IPS-18c (cell line): ENCODE results near the gene CARHSP1.
A peak's percentile ranks its signal among the peaks of the same experiment; 100 is the strongest.
"Not testable (repeated sequence)": the region's sequence is repeated elsewhere in the genome, so short reads cannot be mapped to it uniquely, and the experiment has no call there.

Experiments used
- H3K4me3 ChIP-seq: 2 replicates; pipeline ENCODE4 v1.7.0; 2013; ENCODE audit warnings: low read depth, mild to moderate bottlenecking, low read length, moderate library complexity; ENCODE audit not compliant: insufficient read depth
- H3K9me3 ChIP-seq: one replicate; pipeline ENCODE4 v1.6.1; 2013; ENCODE audit warnings: mild to moderate bottlenecking, low read length, moderate library complexity; ENCODE audit not compliant: control insufficient read depth, insufficient read depth

The CARHSP1 gene

DNA sequence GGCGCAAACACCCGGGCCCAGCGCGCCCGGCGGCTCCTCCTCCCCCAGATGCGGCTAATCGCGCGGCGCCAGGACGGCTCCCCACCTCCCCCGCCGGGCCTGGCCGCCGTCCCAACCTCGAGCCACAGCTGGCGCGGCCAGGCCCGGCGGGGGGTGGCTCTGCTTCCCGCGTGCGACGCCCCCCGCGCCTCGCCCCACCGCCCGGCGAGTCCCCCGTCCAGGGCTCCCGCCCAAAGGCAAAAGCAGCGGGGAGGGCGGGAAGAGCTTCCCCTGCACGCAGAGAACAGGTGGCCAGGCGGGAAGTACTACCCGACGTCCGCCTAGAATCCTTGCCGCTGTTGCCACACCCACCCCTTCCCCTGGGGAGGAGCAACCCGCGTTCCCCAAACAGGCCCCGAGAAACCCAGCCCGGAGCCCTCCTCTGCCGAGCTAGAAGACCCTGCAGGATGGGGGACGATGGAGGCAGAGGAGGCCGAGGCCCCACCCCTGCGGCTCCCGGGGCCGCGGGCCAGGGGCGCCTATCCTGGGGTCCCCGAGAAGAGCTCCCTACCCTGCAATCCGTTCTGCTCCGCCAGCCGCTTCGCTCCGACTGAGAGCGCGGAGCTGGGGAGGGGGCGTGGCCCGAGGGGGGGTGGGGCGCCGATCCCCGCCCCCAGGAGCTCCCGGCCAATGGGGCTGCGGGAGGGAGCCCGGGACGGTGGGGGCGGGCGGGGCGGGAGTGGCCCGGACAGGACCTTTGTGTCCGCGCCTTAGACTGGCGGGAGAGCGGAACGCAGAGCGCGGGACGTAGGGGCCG lies at the start of gene CARHSP1:
Gene CARHSP1 (minus strand): TSS at position 591 of the 796 bp plus-strand sequence. CDS start 9,678 bp downstream, outside the sequence.
- H3K4me3 ChIP-seq, result peak within 1 kb of the TSS; percentile 69
- H3K9me3 ChIP-seq, result no peaks in the 10 kb centered on the region

DNA sequence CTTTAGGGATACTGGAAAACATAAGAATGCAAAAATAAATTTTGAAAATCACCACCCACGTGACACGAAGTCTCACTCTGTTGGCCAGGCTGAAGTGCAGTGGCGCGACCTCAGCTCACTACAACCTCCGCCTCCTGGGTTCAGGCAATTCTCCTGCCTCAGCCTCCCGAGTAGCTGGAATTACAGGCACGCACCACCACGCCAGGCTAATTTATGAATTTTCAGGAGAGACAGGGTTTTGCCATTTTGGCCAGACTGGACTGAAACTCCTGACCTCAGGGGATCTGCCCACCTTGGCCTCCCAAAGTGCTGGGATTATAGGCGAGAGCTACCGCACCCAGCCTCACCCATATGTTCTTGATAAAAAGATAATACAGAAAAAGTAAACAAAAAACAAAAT lies 48.5 kb upstream of the CARHSP1 start:
- H3K4me3 ChIP-seq, H3K9me3 ChIP-seq: not testable (repeated sequence)

DNA sequence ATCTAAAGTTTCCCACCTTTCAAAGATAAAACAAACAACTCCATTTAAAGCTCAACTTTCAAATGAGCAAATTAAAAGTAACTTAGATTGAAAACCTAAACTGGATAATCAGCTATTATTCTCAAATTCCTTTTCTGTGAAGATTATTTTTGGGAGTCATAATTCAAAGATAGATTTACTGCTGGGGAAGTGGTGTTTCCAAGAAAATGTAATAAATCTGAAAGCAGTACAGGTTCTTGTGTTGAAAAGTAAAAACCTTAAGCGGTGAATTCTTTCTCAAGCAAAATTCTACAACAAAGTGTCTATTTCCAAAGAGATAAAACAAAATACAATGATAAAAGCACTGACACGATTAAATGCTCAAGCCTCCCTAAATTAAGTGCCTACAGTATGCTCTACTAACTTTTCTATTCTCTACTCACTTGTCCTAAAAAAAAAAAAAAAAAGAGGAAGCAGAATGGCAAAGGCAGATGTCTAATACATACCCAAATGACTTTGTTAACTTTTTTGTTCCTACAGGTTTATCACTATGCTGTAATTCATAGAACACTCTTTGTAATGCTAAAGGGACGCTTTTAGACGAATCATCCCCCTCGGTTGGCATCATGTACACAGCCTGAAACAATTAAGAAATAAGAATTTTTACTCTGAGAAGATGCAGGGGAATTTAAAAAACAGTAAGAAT lies 47.9 kb upstream of the CARHSP1 start:
- Histone ChIP-seq H3K4me3 (no peak overlapping the region), H3K9me3 (no peaks in the 10 kb centered on the region)

DNA sequence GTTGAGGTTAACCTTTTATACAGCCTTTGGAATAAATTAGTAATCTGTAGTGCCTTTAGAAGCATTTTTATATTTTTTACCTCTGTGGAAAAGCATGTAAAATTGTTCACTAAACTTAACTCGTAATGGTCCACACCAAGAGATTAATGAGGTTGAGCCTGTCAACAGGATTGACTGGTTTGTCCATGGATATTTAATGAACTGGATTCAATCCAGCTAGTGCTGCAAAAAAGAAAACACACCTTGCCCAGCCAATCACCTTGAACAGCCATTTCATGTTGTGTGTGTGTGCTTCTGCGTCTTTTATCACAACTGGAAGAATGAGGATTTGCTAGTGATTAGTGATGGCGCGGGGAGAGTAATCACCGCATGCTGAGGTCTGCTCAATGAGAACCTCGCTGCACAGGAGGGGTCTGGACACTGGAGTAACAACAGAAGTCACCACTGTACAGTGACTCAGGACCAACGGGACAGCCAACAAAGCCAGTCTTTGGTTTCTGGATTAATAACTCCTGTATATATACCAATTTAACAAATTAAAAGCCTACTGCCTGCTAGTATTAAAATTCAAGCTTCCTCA lies 47.0 kb upstream of the CARHSP1 start:
- H3K9me3 ChIP-seq, result no peaks in the 10 kb centered on the region
- no peak overlapping the region for H3K4me3 ChIP-seq

DNA sequence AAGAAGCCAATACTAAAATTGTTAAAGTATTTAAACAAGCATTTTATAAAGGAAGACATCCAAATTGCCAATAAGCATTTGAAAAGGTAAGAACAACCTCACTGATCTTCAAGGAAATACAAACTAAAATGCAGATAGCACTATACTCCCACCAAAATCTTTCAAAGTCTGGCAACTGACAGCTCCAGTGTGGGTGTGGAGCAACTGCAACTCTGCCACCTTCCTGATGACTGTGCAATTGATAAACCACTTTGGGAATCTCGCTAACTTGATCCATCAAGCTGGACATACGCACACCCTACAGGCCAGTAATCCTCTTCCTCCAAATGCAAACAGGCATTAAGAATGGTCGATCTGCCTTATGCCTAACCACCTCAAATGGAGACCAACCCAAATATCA lies 45.3 kb upstream of the CARHSP1 start:
- no peaks in the 10 kb centered on the region for H3K9me3 ChIP-seq
- no peak overlapping the region for H3K4me3 ChIP-seq

DNA sequence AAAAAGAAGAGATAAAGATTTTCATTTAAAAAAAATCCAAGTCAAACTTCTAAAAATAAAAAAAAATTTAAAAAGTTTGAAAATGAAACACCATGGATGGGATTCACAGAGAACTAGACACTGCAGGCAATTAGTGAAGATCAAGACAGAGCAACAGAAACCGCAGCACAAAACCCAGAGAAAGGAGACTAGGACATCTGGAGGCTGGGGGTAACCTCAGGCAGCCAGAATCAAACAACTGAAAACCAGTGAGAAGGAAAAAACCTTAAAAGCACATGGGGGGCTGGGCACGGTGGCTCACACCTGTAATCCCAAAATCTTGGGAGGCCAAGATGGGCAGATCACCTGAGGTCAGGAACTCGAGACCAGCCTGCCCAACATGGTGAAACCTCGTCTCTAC lies 44.0 kb upstream of the CARHSP1 start:
- no peaks in the 10 kb centered on the region for H3K9me3 ChIP-seq
- H3K4me3 ChIP-seq, result no peak overlapping the region

DNA sequence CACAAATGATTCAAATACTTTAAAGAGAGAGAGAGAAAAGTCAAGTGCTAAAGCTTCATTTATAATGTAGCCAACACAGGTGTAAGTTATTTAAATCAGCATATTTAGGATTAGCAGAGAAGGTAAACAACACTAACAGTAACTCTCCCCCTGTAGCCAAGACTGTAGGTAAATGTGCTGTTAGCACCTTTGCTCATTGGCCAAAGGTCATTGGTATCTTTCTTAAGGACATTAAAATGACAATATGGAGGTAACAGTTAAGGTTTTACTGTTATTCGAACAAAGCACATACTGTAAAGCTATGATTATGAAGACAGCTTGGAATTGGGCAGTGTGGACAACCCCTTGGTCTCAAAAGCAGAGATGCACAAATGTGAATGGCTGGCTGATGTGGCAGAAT lies 42.0 kb upstream of the CARHSP1 start:
- no peak overlapping the region for H3K4me3 ChIP-seq
- no peaks in the 10 kb centered on the region for H3K9me3 ChIP-seq

DNA sequence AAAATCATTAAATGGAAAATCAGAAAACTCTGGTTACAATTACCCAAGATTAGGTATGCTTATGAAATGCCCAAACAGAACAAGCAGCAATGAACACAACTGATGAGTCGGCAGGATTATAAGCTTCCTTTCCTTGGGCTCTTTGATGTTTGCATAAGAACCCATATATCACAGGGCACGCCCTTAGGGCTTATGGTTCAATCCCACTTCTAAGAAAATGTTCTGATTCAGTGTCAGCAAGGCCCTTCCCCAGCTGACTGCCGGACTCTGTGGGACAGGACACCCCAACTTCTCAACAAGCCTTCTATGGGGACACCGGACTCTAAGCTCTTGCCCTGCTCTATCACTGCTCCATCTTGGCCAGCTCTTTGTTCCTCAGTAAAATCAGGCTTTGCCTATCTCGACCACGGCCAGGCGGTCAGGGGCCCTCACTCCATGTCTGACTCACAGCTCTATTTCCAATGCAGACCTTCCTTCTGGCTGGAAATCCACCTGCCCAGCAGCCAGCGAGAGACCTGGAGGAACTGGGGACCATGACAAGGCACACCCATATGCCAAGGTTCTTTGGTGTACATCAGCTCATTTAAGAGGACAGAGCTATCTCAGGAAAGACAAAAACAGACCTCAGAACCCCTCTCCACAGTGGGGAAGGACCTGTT lies 40.1 kb upstream of the CARHSP1 start:
- no peak overlapping the region for H3K4me3 ChIP-seq
- H3K9me3 ChIP-seq, result no peaks in the 10 kb centered on the region

DNA sequence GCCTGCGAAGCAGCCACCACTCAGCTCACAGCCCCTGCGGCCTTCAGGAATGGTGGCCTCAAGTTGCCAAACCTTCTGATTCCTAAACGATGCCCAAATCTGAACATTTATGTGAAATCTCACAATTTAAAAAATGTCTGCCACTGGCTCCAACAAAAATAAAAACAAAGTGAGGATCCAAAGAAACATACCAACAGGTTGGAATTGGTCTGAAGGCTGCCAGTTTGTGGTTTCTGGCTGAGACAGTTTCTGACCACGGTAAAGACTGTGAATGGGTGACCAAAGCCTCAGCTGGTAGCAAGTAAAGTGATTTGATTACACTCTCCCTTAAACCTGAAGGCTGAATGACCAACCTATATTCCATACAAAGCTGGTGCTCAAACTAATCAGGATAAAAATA lies 38.3 kb upstream of the CARHSP1 start:
- Histone ChIP-seq H3K9me3 (no peaks in the 10 kb centered on the region), H3K4me3 (no peak overlapping the region)

DNA sequence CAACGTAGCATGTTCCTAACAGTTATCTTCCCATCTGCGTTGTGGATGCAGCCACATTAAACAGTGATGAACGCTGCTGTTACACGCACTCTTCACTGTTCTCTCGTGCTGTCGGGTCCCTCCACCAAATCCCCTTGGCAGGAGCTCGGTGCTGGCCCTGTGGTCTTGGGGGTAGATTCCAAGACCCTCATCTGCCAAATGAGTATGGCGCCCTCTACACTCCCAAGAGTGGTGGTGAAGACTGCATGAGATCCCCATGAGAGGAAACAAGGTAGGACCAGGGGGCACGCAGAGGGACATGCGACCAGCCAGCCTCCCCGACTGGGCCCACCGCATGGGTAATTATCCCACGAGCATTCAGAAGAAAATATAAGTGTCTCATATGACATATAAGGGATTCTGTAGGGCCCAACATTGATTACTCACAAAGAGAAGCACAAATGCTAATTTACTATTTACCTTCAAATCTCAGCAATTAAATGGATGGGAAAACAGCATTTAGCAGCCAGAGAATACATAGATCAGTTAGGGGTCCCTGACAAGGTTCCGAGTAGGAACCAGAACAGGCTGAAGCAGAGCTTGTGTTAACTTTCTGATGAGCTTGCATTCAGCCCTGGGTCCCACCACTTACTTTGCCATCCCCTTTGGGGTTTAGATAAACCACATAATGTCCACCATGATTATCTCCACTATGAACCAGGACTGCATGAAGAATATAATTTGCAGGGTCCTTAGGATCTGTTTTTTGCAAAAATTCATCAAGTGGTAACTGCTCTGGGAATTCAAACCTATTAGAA lies 37.2 kb upstream of the CARHSP1 start:
- no peaks in the 10 kb centered on the region for H3K9me3 ChIP-seq
- no peak overlapping the region for H3K4me3 ChIP-seq

DNA sequence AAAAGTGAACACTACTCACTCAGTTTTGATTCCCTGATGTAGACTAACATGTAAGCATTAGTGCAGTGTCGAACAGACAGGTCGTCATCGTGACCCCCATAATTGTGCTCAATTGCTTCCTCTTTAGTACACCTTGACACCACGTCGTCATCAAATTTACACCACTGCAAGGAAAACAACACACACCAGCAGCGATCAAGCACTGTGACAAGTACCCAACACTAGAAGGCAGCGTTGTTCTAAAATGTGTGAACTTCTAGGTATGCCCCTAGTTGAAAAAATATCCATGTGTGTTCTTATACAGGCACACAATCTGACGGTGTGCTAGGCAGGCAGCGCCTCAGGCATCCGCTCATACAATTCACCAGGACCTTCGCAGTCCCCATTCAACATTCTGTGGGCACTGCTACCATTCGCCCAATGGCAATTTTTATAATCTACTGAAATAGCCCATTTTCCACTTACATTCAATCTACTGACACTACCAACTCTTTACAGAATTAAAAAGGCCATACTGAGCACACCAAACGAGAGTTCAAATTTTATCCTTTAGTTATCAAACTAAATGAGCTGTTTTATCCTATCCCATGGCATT lies 36.5 kb upstream of the CARHSP1 start:
- H3K4me3 ChIP-seq, result no peak overlapping the region
- H3K9me3 ChIP-seq, result no peaks in the 10 kb centered on the region

DNA sequence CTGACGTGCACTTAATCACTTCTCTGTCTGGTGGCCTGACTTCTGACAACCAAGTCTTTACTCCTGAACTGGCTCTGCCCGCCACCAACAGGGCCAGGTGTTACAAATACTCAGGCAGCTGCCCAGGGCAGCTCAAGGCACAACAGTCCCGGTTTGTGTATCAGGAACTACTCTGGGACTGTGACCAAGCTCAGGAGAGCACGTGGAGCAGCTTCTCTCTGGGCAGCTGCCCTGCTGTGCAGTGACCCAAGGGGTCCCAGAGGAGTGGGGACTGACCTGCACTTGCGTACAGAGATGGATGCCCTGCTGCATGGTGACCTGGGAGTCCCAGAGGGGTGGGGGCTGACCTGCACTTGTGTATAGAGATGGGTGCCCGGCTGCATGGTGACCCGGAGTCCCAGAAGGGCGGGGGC lies 35.2 kb upstream of the CARHSP1 start:
- H3K4me3 ChIP-seq, result no peak overlapping the region
- H3K9me3 ChIP-seq, result no peaks in the 10 kb centered on the region

DNA sequence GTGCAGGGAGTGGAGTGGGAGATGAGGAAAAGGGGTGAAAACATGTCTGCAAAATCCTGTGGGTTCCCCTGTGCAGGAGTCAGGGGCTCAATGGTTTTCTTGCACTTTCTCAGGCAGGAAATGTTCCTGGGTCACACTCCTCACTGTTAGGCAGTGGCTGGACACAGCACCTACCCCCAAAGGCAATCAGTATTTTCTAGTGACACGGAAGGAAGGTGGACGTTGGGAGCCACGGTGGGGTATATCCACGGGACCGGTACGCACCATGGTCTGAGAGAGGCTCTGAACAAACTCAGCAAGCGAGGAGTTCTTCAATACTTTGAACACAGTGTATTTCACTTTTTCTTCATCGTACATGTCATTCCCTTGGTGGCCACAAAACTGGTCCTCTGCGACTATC lies 34.2 kb upstream of the CARHSP1 start:
- no peak overlapping the region for H3K4me3 ChIP-seq
- no peaks in the 10 kb centered on the region for H3K9me3 ChIP-seq

DNA sequence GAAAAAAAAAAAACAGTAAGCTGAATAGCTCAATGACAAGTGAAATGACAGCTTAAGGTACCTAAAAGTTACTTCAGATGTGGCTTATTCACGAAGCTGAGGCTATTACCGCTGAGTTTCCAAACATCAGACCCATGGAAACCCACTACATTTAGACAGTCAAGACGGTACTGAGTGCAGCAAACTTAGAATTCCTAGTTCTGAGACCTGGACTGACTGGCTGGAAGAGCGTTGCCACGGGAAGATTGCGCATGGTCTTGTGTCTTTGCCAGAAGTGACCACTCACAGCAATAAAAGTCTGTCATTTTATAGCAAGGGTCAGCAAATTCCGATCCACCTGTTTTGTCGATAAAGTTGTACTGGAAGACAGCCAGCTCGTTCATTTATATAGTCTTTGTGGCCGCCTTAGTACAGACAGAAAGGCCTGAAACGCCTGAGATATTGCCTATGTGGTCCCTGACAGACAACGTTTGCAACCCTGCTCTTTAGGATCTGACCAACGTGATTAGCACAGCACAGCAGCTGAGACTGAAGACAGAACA lies 32.6 kb upstream of the CARHSP1 start:
- H3K9me3 ChIP-seq, result no peaks in the 10 kb centered on the region
- no peak overlapping the region for H3K4me3 ChIP-seq

DNA sequence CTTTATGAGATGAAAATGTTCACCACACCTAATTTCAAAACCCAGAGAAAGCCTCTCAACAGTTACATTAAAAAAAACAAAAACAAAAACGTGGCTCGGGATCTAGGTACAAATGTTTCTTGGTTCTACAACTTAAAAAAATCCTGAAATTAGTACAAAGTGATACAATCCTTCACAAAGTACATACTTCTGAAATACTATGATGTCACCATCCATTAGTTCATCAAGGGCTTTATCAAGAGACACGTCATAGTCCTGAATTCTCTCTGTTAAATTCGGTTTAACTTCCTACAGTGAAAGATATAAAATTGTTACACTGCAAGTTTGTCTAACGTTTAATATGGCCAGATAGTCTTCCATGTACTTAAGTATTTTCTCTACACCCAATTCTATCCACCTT lies 31.5 kb upstream of the CARHSP1 start:
- Histone ChIP-seq H3K4me3 (no peak overlapping the region), H3K9me3 (no peaks in the 10 kb centered on the region)

DNA sequence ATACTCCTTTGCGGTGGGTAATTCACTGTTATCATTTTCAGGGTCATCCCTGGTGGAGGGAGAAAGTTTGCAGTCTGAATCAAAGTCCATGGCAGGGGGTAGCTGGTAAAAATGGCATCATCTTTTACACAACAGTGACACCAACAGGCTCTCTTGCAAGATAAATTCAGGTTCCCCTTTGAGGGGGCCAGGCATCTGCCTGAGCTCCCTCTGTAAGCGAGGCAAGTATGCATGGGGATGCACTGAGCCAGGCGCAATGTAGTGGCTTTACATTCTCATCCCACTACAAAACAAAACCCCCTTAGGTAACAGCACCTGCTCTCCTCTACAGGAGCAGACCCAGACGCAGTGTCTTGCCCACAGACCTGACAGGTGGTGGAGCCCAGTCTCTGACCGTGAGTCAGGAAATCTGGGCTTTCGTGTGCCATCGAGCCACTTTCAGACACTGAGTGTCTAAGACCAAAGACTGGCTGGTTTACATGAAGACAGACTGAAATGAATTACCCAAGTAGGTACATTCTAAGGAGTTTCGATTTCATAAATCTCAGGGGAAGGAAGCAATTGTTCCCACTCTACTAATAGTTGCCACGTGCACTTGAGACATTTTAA lies 31.0 kb upstream of the CARHSP1 start:
- no peak overlapping the region for H3K4me3 ChIP-seq
- no peaks in the 10 kb centered on the region for H3K9me3 ChIP-seq
